ENCODE measurements around the gene EYS.
"Not testable (repeated sequence)": the region's sequence is repeated elsewhere in the genome, so short reads cannot be mapped to it uniquely, and the experiment has no call there.

The EYS gene

GRCh38 chr6:63800386-63800785 is 1906.6 kb downstream of the EYS start:
- DNase-seq = not testable (repeated sequence)

GRCh38 chr6:63799813-63800212 is 1907.2 kb downstream of the EYS start:
- DNase-seq = no peak

- no peak for DNase-seq
These were observed 1907.7 kb downstream of the EYS start for GRCh38 chr6:63799313-63799712.

- DNase-seq = no peak
These were observed 1908.6 kb downstream of the EYS start for GRCh38 chr6:63798378-63798777.

GRCh38 chr6:63797721-63798120 is 1909.3 kb downstream of the EYS start:
- DNase-seq = no peak

- no peak for DNase-seq
These were observed 1911.2 kb downstream of the EYS start for GRCh38 chr6:63795826-63796225.

GRCh38 chr6:63795006-63795405 is 1912.0 kb downstream of the EYS start:
- no peak for DNase-seq

- DNase-seq = no peak
These were observed 1913.4 kb downstream of the EYS start for GRCh38 chr6:63793465-63794137.

GRCh38 chr6:63792736-63793464 is 1914.1 kb downstream of the EYS start:
- DNase-seq = no peak

GRCh38 chr6:63790334-63790733 is 1916.7 kb downstream of the EYS start:
- no peak for DNase-seq

GRCh38 chr6:63789699-63790098 is 1917.3 kb downstream of the EYS start:
- DNase-seq = no peak

GRCh38 chr6:63788569-63788968 is 1918.5 kb downstream of the EYS start:
- DNase-seq = no peak

- no peak for DNase-seq
These were observed 1920.0 kb downstream of the EYS start for GRCh38 chr6:63787021-63787420.

- no peak for DNase-seq
These were observed 1922.0 kb downstream of the EYS start for GRCh38 chr6:63785006-63785405.

GRCh38 chr6:63783096-63783495 is 1923.9 kb downstream of the EYS start:
- no peak for DNase-seq

GRCh38 chr6:63774961-63775360 is 1932.1 kb downstream of the EYS start:
- DNase-seq = no peak

GRCh38 chr6:63773200-63773599 is 1933.8 kb downstream of the EYS start:
- DNase-seq = no peak

- no peak for DNase-seq
These were observed 1941.2 kb downstream of the EYS start for GRCh38 chr6:63765828-63766227.

- DNase-seq = peak; percentile 51
These were observed 1942.6 kb downstream of the EYS start for GRCh38 chr6:63764318-63764916.

GRCh38 chr6:63760199-63760598 is 1946.8 kb downstream of the EYS start:
- DNase-seq = no peak

GRCh38 chr6:63759605-63760105 is 1947.4 kb downstream of the EYS start:
- DNase-seq = no peak

- no peak for DNase-seq
These were observed 1949.2 kb downstream of the EYS start for GRCh38 chr6:63757826-63758225.

GRCh38 chr6:63757275-63757674 is 1949.8 kb downstream of the EYS start:
- not testable (repeated sequence) for DNase-seq

- no peak for DNase-seq
These were observed 1956.6 kb downstream of the EYS start for GRCh38 chr6:63750400-63750799.

All from activated CD4-positive, alpha-beta T cell treated with anti-CD3 and anti-CD28 coated beads, Interleukin-2, Interleukin-6, amounts not matched to agents 100 ng/mL and 50 ng/mL, durations not matched to agents 16 hours and 8 hours (primary cell).